ENCODE data around the gene BAZ2B.

GRCh38 chr2:159584796-159585195 lies 31.6 kb downstream of the BAZ2B start:
- TF ChIP-seq POLR2A (IDR thresholded peaks at IDR 0.05; ENCODE audit: low read length) (no peak), GATA1 (IDR thresholded peaks at IDR 0.05; ENCODE audit: low read depth, low read length) (no peak)

All from erythroblast (primary cell).